ENCODE measurements around the gene ZNF787.

Gene ZNF787

GRCh38 chr19:56111601-56112312 is 9.3 kb downstream of the ZNF787 start:
- Histone ChIP-seq H3K27me3 (no peaks in the 10 kb centered on the region), H3K36me3 (peaks cover 0 to 5% (median 0%) of the 10 kb centered on the region in 3 donors), H3K4me3 (no peak overlapping the region), H3K9me3 (no peaks in the 10 kb centered on the region), H3K27ac (no peak overlapping the region), H3K4me1 (peaks cover 0 to 85% (median 64%) of the 10 kb centered on the region in 4 donors)
- no peak for TF ChIP-seq CTCF (IDR thresholded peaks at IDR 0.05)
- intact Hi-C loops (cut with DNase I; ENCODE audit: low total_unique reads) = no loop called here
- no peak for DNase-seq

- no peak overlapping the region for H3K4me3 ChIP-seq
- DNase-seq = no peak
- no peak overlapping the region for H3K27ac ChIP-seq
- TF ChIP-seq CTCF (IDR thresholded peaks at IDR 0.05) = no peak
- H3K9me3 ChIP-seq = no peaks in the 10 kb centered on the region
- no peaks in the 10 kb centered on the region for H3K27me3 ChIP-seq
- peaks cover 0 to 94% (median 71%) of the 10 kb centered on the region in 4 donors for H3K4me1 ChIP-seq
- peaks cover 0 to 11% (median 0%) of the 10 kb centered on the region in 3 donors for H3K36me3 ChIP-seq
- intact Hi-C loops (cut with DNase I; ENCODE audit: low total_unique reads) = no loop called here
Observed at GRCh38 chr19:56110515-56111448, 10.3 kb downstream of the ZNF787 start.

- H3K4me3 ChIP-seq = peak overlapping the region; percentile 31 to 43
- H3K36me3 ChIP-seq = peaks cover 0 to 12% (median 0%) of the 10 kb centered on the region in 3 donors
- no peaks in the 10 kb centered on the region for H3K9me3 ChIP-seq
- H3K4me1 ChIP-seq = peaks cover 0 to 95% (median 75%) of the 10 kb centered on the region in 4 donors
- H3K27ac ChIP-seq = peak overlapping the region; percentile 86 to 93
- DNase-seq = no peak
- no peak for TF ChIP-seq CTCF (IDR thresholded peaks at IDR 0.05)
- intact Hi-C loops (cut with DNase I; ENCODE audit: low total_unique reads) = loop anchor here (10.0 kb wide), 1 partner anchor 206 kb away; the partner anchor contains the start of gene ZSCAN5A
- no peaks in the 10 kb centered on the region for H3K27me3 ChIP-seq
Observed at GRCh38 chr19:56109226-56109625, 11.9 kb downstream of the ZNF787 start.

GRCh38 chr19:56108447-56109195 is 12.5 kb downstream of the ZNF787 start:
- Histone ChIP-seq H3K27me3 (no peaks in the 10 kb centered on the region), H3K27ac (peak overlapping the region; percentile 86 to 93), H3K4me3 (peak overlapping the region; percentile 31 to 43), H3K36me3 (peaks cover 0 to 12% (median 0%) of the 10 kb centered on the region in 3 donors), H3K9me3 (no peaks in the 10 kb centered on the region), H3K4me1 (peaks cover 0 to 90% (median 72%) of the 10 kb centered on the region in 4 donors)
- no peak for DNase-seq
- intact Hi-C loops (cut with DNase I; ENCODE audit: low total_unique reads) = loop anchor here (10.0 kb wide), 1 partner anchor 206 kb away; the partner anchor contains the start of gene ZSCAN5A
- TF ChIP-seq CTCF (IDR thresholded peaks at IDR 0.05) = no peak

Data from tibial artery (tissue), 4 donors.